ENCODE data around the gene MYO1C.

The MYO1C gene

DNA sequence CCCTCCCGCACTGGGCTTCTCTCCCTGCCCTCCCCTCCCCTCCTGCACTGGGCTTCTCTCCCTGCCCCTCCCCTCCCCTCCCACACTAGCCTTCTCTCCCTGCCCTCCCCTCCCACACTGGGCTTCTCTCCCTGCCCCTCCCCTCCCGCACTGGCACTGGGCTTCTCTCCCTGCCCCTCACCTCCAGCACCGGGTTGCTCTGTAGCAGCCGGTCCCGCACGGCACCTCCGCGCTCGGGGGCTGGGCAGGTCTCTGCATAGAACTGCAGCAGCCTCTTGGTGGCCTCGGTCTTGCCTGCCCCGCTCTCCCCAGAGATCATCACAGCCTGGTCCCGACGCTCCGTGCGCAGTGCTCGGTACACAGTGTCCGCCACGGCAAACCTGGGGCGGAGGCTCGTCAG, 9.8 kb downstream of the MYO1C start:
- no peak overlapping the region for H3K4me3 ChIP-seq (replicated peaks; ENCODE audit: insufficient read depth, low read length)
- TF ChIP-seq POLR2AphosphoS5 (IDR thresholded peaks at IDR 0.05; ENCODE audit: low read depth): no peak
- TF ChIP-seq SPI1 (IDR thresholded peaks at IDR 0.05; ENCODE audit: borderline replicate concordance, low read depth): no peak
- TF ChIP-seq, protein P1, sequence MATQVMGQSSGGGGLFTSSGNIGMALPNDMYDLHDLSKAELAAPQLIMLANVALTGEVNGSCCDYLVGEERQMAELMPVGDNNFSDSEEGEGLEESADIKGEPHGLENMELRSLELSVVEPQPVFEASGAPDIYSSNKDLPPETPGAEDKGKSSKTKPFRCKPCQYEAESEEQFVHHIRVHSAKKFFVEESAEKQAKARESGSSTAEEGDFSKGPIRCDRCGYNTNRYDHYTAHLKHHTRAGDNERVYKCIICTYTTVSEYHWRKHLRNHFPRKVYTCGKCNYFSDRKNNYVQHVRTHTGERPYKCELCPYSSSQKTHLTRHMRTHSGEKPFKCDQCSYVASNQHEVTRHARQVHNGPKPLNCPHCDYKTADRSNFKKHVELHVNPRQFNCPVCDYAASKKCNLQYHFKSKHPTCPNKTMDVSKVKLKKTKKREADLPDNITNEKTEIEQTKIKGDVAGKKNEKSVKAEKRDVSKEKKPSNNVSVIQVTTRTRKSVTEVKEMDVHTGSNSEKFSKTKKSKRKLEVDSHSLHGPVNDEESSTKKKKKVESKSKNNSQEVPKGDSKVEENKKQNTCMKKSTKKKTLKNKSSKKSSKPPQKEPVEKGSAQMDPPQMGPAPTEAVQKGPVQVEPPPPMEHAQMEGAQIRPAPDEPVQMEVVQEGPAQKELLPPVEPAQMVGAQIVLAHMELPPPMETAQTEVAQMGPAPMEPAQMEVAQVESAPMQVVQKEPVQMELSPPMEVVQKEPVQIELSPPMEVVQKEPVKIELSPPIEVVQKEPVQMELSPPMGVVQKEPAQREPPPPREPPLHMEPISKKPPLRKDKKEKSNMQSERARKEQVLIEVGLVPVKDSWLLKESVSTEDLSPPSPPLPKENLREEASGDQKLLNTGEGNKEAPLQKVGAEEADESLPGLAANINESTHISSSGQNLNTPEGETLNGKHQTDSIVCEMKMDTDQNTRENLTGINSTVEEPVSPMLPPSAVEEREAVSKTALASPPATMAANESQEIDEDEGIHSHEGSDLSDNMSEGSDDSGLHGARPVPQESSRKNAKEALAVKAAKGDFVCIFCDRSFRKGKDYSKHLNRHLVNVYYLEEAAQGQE (IDR thresholded peaks at IDR 0.05; ENCODE audit: insufficient replicate concordance, low read depth): no peak
- TF ChIP-seq GABPA (IDR thresholded peaks at IDR 0.05; ENCODE audit: low read depth): no peak
- TF ChIP-seq, protein P2, sequence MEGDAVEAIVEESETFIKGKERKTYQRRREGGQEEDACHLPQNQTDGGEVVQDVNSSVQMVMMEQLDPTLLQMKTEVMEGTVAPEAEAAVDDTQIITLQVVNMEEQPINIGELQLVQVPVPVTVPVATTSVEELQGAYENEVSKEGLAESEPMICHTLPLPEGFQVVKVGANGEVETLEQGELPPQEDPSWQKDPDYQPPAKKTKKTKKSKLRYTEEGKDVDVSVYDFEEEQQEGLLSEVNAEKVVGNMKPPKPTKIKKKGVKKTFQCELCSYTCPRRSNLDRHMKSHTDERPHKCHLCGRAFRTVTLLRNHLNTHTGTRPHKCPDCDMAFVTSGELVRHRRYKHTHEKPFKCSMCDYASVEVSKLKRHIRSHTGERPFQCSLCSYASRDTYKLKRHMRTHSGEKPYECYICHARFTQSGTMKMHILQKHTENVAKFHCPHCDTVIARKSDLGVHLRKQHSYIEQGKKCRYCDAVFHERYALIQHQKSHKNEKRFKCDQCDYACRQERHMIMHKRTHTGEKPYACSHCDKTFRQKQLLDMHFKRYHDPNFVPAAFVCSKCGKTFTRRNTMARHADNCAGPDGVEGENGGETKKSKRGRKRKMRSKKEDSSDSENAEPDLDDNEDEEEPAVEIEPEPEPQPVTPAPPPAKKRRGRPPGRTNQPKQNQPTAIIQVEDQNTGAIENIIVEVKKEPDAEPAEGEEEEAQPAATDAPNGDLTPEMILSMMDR (IDR thresholded peaks at IDR 0.05; ENCODE audit: insufficient read depth, low read length): no peak
- no peak for DNase-seq (ENCODE audit: low read depth in 1 of 2, low spot score in 1 of 2)
- H3K27ac ChIP-seq (replicated peaks): no peak overlapping the region
- H3K27me3 ChIP-seq (ENCODE audit: insufficient read depth, poor library complexity, severe bottlenecking): peaks cover 9% of the 10 kb centered on the region

GRCh38 chr17:1481736-1482135, 10.8 kb downstream of the MYO1C start:
- no peak for TF ChIP-seq POLR2AphosphoS5 (IDR thresholded peaks at IDR 0.05; ENCODE audit: low read depth)
- TF ChIP-seq, protein P2 (IDR thresholded peaks at IDR 0.05; ENCODE audit: insufficient read depth, low read length): no peak
- no peak for TF ChIP-seq GABPA (IDR thresholded peaks at IDR 0.05; ENCODE audit: low read depth)
- no peak for TF ChIP-seq SPI1 (IDR thresholded peaks at IDR 0.05; ENCODE audit: borderline replicate concordance, low read depth)
- TF ChIP-seq, protein P1 (IDR thresholded peaks at IDR 0.05; ENCODE audit: insufficient replicate concordance, low read depth): no peak
- DNase-seq (ENCODE audit: low read depth in 1 of 2, low spot score in 1 of 2): no peak

DNA sequence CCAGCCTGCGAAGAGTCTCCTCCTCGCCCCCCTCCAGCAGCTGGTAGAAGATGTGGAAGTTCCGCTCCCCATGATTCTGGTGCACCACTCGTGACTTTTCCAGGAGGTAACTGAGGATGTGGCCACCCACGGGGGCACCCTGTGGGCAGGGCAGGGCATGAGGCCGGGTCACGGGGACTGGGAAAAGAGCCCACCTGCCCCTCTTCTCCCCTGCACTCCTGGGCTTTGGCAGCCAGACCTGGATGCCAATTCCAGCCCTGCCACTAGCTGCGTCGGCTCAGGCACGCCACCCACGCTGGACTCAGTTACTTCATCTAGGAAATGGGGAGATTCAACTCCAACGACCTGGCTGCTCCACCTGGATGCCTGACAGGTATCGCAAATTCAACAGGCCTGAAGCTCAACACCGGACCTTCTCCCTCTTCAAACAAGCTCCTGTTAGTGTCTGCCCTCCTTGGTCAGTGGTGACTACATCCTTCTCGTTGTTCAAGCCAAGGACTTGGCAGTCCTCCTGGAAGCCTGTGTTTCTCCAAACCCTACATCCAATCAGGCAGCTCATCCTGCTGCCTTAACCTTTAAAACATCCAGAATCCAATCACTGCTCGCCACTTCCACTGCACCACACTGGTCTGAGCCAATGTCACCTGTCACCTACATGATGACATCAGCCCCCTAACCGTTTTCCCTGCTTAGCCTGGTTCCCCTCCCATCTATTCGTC, 11.6 kb downstream of the MYO1C start:
- Histone ChIP-seq H3K4me3 (replicated peaks; ENCODE audit: insufficient read depth, low read length) (no peak overlapping the region), H3K27me3 (ENCODE audit: insufficient read depth, poor library complexity, severe bottlenecking) (no peaks in the 10 kb centered on the region), H3K27ac (replicated peaks) (no peak overlapping the region)
- no peak for DNase-seq (ENCODE audit: low read depth in 1 of 2, low spot score in 1 of 2)
- TF ChIP-seq GABPA (IDR thresholded peaks at IDR 0.05; ENCODE audit: low read depth): no peak
- no peak for TF ChIP-seq SPI1 (IDR thresholded peaks at IDR 0.05; ENCODE audit: borderline replicate concordance, low read depth)

More at GRCh38 chr17:1481736-1482135, 10.8 kb downstream of the MYO1C start:
- H3K27ac ChIP-seq (replicated peaks): no peak overlapping the region
- no peak overlapping the region for H3K4me3 ChIP-seq (replicated peaks; ENCODE audit: insufficient read depth, low read length)
- H3K27me3 ChIP-seq (ENCODE audit: insufficient read depth, poor library complexity, severe bottlenecking): peaks cover 6% of the 10 kb centered on the region

- Histone ChIP-seq H3K27ac (replicated peaks) (no peak overlapping the region), H3K4me3 (replicated peaks; ENCODE audit: insufficient read depth, low read length) (no peak overlapping the region), H3K27me3 (ENCODE audit: insufficient read depth, poor library complexity, severe bottlenecking) (no peaks in the 10 kb centered on the region)
- DNase-seq (ENCODE audit: low read depth in 1 of 2, low spot score in 1 of 2): no peak
- TF ChIP-seq GABPA (IDR thresholded peaks at IDR 0.05; ENCODE audit: low read depth) (no peak), POLR2AphosphoS5 (IDR thresholded peaks at IDR 0.05; ENCODE audit: low read depth) (no peak), SPI1 (IDR thresholded peaks at IDR 0.05; ENCODE audit: borderline replicate concordance, low read depth) (no peak)
- TF ChIP-seq, protein P1 (IDR thresholded peaks at IDR 0.05; ENCODE audit: insufficient replicate concordance, low read depth): no peak
- TF ChIP-seq, protein P2 (IDR thresholded peaks at IDR 0.05; ENCODE audit: insufficient read depth, low read length): no peak
These were observed 14.1 kb downstream of the MYO1C start for GRCh38 chr17:1478418-1478817.
